ENCODE data around the gene MSANTD2. TPM values are rescaled to one million over a fixed set of nuclear protein-coding genes. Genes with fewer than 3 reads are reported as not detected.
A peak's percentile ranks its signal among the peaks of the same experiment; 100 is the strongest.

Gene MSANTD2
- total and polyA plus RNA-seq, 9 of the 15 experiments (the other 6 are each of a cell fraction or from before 2014, with no cell fraction given) = 1.3 to 9.9 (median 5.3) TPM

- no peak for TF ChIP-seq ZNF592 (IDR thresholded peaks at IDR 0.05)
- TF ChIP-seq FOXA3 (CRISPR knock-in tag; conservative IDR thresholded peaks at IDR 0.05 in 1 of 2, IDR thresholded peaks at IDR 0.05 in 1 of 2) = no peak
- TF ChIP-seq PHF8 (IDR thresholded peaks at IDR 0.05; ENCODE audit: borderline replicate concordance, low read length) = peak; percentile 19; the same call in 1 of the 2 replicates
- peak; percentile 15; the same call in 1 of the 2 replicates for TF ChIP-seq RBFOX2 (IDR thresholded peaks at IDR 0.05; ENCODE audit: low read depth, low read length)
- TF ChIP-seq POLR2AphosphoS5 (IDR thresholded peaks at IDR 0.05; ENCODE audit: control insufficient read depth, insufficient read depth, low read depth, low read length) = no peak
- TF ChIP-seq NCOR1 (IDR thresholded peaks at IDR 0.05) = no peak
- TF ChIP-seq KAT2B (IDR thresholded peaks at IDR 0.05; ENCODE audit: low read depth, low read length) = no peak
- no peak for TF ChIP-seq PHB (CRISPR knock-in tag; IDR thresholded peaks at IDR 0.05)
- TF ChIP-seq SMARCB1 (IDR thresholded peaks at IDR 0.05; ENCODE audit: insufficient read length, low read depth) = no peak
- no peak for TF ChIP-seq PURB (CRISPR knock-in tag; IDR thresholded peaks at IDR 0.05; ENCODE audit: low read depth)
- TF ChIP-seq, protein P1, sequence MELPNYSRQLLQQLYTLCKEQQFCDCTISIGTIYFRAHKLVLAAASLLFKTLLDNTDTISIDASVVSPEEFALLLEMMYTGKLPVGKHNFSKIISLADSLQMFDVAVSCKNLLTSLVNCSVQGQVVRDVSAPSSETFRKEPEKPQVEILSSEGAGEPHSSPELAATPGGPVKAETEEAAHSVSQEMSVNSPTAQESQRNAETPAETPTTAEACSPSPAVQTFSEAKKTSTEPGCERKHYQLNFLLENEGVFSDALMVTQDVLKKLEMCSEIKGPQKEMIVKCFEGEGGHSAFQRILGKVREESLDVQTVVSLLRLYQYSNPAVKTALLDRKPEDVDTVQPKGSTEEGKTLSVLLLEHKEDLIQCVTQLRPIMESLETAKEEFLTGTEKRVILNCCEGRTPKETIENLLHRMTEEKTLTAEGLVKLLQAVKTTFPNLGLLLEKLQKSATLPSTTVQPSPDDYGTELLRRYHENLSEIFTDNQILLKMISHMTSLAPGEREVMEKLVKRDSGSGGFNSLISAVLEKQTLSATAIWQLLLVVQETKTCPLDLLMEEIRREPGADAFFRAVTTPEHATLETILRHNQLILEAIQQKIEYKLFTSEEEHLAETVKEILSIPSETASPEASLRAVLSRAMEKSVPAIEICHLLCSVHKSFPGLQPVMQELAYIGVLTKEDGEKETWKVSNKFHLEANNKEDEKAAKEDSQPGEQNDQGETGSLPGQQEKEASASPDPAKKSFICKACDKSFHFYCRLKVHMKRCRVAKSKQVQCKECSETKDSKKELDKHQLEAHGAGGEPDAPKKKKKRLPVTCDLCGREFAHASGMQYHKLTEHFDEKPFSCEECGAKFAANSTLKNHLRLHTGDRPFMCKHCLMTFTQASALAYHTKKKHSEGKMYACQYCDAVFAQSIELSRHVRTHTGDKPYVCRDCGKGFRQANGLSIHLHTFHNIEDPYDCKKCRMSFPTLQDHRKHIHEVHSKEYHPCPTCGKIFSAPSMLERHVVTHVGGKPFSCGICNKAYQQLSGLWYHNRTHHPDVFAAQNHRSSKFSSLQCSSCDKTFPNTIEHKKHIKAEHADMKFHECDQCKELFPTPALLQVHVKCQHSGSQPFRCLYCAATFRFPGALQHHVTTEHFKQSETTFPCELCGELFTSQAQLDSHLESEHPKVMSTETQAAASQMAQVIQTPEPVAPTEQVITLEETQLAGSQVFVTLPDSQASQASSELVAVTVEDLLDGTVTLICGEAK (IDR thresholded peaks at IDR 0.05) = no peak
- TF ChIP-seq, protein P1 (CRISPR knock-in tag; IDR thresholded peaks at IDR 0.05) = no peak
- TF ChIP-seq HMBOX1 (IDR thresholded peaks at IDR 0.05) = no peak
Observed at GRCh38 chr11:124740277-124740882, 59.8 kb downstream of the MSANTD2 start (continued).
